ENCODE data around the gene RELCH. TPM values are rescaled to one million over a fixed set of nuclear protein-coding genes. Genes with fewer than 3 reads are reported as not detected.

Gene RELCH
- total RNA-seq, 3 donors from 2014 or later = 39.0 to 60.2 (median 51.2) TPM

DNA sequence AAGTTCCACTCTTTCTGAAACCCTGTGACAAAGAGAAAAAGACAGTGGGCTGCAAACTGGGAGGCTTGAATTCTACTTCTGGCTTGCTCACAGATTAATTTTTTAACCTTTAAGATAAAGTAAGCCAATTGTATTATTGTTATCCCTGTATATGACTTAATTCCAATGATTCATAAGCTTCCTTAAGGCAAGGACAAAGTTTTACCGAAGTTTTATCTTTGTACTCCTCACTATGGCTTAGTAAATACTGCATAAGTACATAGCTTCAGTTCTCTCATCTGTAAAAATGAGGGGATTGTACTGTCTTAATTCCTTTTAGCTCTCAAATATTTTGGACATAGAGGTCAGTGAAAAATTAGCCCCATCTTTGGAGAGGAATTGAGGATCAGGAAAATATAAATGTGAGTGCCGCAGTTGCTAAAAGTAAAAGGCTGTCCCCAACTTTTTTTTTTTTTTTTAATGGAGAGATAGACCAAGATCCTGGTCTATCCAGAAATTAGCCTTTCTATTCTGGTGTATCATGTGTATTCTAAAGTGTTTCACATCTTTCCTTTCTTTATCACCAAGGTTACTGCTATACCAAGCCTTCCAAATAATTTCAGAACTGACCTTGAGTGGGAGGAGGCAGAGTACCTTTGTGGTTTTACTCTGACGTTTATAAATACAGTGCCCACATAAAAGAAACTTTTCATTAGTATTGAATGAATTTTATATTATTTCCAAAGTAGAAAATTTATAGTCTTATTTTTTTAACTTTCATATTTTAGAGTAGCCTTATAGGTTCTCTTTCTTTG, 13.3 kb downstream of the RELCH start:
- ATAC-seq (peak; percentile 57), DNase-seq (no peak)
- intact Hi-C loops (cut with DNase I, micrococcal nuclease) = no loop called here
- peaks cover 27% of the 10 kb centered on the region for H3K4me1 ChIP-seq (ENCODE audit: low read depth)
- H3K4me3 ChIP-seq = no peak overlapping the region
- H3K36me3 ChIP-seq (ENCODE audit: low read depth) = no peaks in the 10 kb centered on the region
- no peaks in the 10 kb centered on the region for H3K9me3 ChIP-seq
- TF ChIP-seq, protein P1, sequence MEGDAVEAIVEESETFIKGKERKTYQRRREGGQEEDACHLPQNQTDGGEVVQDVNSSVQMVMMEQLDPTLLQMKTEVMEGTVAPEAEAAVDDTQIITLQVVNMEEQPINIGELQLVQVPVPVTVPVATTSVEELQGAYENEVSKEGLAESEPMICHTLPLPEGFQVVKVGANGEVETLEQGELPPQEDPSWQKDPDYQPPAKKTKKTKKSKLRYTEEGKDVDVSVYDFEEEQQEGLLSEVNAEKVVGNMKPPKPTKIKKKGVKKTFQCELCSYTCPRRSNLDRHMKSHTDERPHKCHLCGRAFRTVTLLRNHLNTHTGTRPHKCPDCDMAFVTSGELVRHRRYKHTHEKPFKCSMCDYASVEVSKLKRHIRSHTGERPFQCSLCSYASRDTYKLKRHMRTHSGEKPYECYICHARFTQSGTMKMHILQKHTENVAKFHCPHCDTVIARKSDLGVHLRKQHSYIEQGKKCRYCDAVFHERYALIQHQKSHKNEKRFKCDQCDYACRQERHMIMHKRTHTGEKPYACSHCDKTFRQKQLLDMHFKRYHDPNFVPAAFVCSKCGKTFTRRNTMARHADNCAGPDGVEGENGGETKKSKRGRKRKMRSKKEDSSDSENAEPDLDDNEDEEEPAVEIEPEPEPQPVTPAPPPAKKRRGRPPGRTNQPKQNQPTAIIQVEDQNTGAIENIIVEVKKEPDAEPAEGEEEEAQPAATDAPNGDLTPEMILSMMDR (IDR thresholded peaks at IDR 0.05) = no peak

DNA sequence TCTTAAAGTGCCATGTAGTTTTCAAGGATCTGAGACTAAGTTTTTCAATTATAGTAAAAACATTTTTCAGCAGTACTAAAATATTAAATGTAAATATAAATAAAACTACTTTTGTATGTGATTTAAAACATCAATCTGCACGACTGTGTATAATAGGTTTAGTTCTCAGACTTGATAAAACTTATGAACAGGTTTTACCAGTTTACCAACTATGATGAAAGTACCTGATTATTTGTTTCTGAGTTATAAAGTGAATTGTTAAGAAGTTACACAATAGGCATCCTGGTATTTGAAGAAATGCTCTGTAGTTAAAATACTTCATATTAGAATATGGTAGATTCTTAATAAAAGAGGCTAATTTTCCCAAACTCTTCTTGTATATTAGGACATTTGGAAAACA, 14.8 kb downstream of the RELCH start:
- TF ChIP-seq, protein P1 (IDR thresholded peaks at IDR 0.05) = no peak
- no peak overlapping the region for H3K4me3 ChIP-seq
- DNase-seq (no peak), ATAC-seq (peak; percentile 35)
- H3K36me3 ChIP-seq (ENCODE audit: low read depth) = no peaks in the 10 kb centered on the region
- intact Hi-C loops (cut with DNase I, micrococcal nuclease) = no loop called here
- H3K9me3 ChIP-seq = no peaks in the 10 kb centered on the region
- peaks cover 36% of the 10 kb centered on the region for H3K4me1 ChIP-seq (ENCODE audit: low read depth)

DNA sequence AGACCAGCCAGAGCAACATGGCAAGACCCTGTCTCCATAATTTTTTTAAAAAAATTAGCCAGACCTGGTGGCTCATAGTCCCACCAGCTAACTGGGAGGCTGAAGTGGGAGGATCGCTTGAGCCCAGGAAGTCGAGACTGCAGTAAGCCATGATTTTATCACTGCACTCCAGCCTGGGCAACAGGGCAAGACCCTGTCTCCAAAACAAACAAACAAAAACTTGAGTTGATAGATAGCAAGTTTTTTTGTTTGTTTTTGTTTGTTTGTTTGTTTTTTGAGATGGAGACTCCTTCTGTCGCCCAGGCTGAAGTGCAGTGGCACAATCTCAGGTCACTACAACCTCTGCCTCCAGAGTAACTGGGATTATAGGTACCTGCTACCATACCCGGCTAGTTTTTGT, 18.8 kb downstream of the RELCH start:
- Histone ChIP-seq H3K4me1 (ENCODE audit: low read depth) (peaks cover 37% of the 10 kb centered on the region), H3K4me3 (no peak overlapping the region), H3K9me3 (no peaks in the 10 kb centered on the region), H3K36me3 (ENCODE audit: low read depth) (no peaks in the 10 kb centered on the region)
- ATAC-seq (no peak), DNase-seq (no peak)
- intact Hi-C loops (cut with DNase I, micrococcal nuclease) = no loop called here
- TF ChIP-seq, protein P1 (IDR thresholded peaks at IDR 0.05) = no peak

- intact Hi-C loops (cut with DNase I, micrococcal nuclease) = no loop called here
- TF ChIP-seq, protein P1 (IDR thresholded peaks at IDR 0.05) = no peak
- H3K36me3 ChIP-seq (ENCODE audit: low read depth) = no peaks in the 10 kb centered on the region
- peaks cover 34% of the 10 kb centered on the region for H3K4me1 ChIP-seq (ENCODE audit: low read depth)
- no peak overlapping the region for H3K4me3 ChIP-seq
- ATAC-seq (peak; percentile 92), DNase-seq (peak; percentile 43 to 49 (median 44))
- H3K9me3 ChIP-seq = no peaks in the 10 kb centered on the region
Observed at GRCh38 chr18:62206593-62206992, 19.5 kb downstream of the RELCH start.

DNA sequence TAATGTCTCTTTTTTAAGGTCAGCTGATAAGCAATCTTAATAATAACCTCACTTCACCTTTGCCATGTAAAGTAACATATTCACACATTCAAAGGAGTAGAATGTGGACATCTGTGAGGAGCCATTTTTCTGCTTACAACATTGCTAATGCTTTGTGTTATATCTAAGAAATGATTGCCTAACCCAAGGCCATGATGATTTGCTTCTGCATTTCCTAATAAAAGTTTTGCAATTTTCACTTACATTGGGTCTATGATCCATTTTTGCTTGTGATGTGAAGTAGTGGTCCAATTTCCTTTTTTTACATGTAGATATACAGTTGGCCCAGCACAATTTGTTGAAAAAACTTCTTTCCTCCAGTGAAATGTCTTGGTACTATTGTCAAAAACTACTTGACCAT, 22.0 kb downstream of the RELCH start:
- H3K36me3 ChIP-seq (ENCODE audit: low read depth) = no peaks in the 10 kb centered on the region
- H3K9me3 ChIP-seq = no peaks in the 10 kb centered on the region
- peaks cover 28% of the 10 kb centered on the region for H3K4me1 ChIP-seq (ENCODE audit: low read depth)
- no peak overlapping the region for H3K4me3 ChIP-seq
- intact Hi-C loops (cut with DNase I, micrococcal nuclease) = no loop called here
- TF ChIP-seq, protein P1 (IDR thresholded peaks at IDR 0.05) = no peak
- no peak for DNase-seq
- no peak for ATAC-seq

Data from mucosa of descending colon (tissue), 3 donors.